Central memory CD8-positive, alpha-beta T cell (primary cell): ENCODE data around the gene GOLPH3L.
A peak's percentile ranks its signal among the peaks of the same experiment; 100 is the strongest.
"Not testable (repeated sequence)": the region's sequence is repeated elsewhere in the genome, so short reads cannot be mapped to it uniquely, and the experiment has no call there.

Experiments
- ATAC-seq: fragments of 150-1000 bp; cut with Tn5 transposase; replicated peaks from 2 replicates; pipeline ENCODE4 v1.10.0; 2022; ENCODE audit warnings: mild to moderate bottlenecking, moderate FRiP score, moderate number of reproducible peaks; ENCODE audit not compliant: poor library complexity, severe bottlenecking; ENCODE audit errors: extremely low read depth
- DNase-seq, 2 donors: peaks; one replicate each; pipeline ENCODE4 v3.0.0; 2021; ENCODE audit warnings: low spot score in 2 of 2
- H3K27ac Mint-ChIP-seq: one replicate; pipeline ENCODE4 v1.8.0; 2022; ENCODE audit warnings: low read depth, mild to moderate bottlenecking, moderate library complexity, mixed read lengths
- H3K27me3 Mint-ChIP-seq: one replicate; pipeline ENCODE4 v1.8.0; 2022; ENCODE audit warnings: mixed read lengths
- H3K36me3 Mint-ChIP-seq: one replicate; pipeline ENCODE4 v1.8.0; 2022; ENCODE audit warnings: mild to moderate bottlenecking, moderate library complexity, mixed read lengths; ENCODE audit not compliant: insufficient read depth
- H3K4me1 Mint-ChIP-seq: one replicate; pipeline ENCODE4 v1.8.0; 2022; ENCODE audit warnings: mixed read lengths
- H3K4me3 Mint-ChIP-seq: one replicate; pipeline ENCODE4 v1.8.0; 2022; ENCODE audit warnings: mild to moderate bottlenecking, moderate library complexity, mixed read lengths
- H3K9me3 Mint-ChIP-seq: one replicate; pipeline ENCODE4 v1.8.0; 2022; ENCODE audit warnings: mixed read lengths

The GOLPH3L gene

DNA sequence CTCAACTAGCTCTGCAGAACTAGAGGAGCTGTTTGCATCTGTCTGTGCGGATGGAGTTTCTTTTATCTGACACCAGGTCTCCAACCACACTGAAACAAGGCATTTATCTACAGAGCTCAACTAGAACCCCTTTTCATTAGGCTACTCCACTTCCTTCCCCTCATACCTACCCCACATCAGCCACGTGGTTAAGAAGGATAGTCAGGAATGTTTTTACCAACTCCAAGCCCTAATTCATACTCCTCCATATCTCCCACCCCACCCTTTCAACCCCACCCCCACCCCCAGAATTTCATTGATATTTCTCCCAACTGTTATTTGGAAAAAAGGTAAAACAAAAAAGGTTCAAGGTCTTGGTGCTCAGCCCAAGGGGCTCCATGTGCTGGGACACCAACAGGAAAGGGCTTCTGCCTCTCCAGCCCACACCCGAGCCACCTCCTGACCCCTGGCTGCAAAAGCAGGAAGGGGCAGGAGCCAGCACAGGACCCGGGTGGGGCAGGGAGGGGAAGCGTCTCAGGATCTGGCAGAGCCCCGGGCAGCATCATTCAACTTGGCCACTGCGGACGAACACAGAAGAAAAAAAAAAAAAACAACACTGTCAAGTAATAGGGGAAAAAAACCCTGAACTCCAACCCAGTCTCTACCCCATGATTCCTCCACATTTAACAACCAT lies 74.5 kb downstream of the GOLPH3L start:
- no peak for ATAC-seq

DNA sequence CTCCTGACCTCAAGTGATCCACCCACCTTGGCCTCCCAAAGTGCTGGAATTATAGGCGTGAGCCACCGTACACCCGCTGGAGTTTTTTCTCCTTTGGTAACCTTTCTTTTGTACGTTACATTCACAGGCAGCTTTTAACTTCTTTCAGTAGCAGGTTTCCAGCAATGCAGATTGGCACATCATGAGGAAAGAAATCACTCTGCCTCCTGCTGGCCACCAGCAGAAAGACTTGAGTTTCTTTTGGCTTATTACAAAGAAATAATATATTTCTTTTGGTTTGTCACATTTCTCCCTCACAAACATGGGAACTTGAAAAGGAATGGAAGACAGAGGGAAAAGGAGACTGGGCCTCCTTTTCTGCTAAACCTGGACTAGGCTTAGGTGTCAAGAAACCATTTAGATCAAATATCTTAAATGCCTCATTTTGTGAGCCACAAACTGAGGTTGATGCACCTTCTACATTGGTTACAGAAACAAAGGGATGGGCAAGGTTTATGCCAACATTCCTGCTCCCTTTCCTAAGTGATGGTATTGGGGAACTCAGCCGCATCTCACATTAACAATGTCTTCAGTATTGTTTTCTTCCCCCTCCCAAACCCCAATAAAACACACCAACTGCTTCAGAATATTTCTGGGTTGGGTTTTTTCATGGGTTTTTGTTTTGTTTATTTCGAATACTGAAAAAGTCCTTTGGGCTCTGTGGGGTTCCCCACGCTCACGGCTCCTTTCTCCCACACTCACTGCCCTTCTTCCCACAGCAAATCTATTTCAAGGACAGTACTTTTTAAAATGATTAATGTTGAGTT lies 75.3 kb downstream of the GOLPH3L start:
- peak in 1 of 2 donors; percentile 55 for DNase-seq

More for the DNA sequence above, 74.5 kb downstream of the GOLPH3L start:
- Mint-ChIP-seq H3K36me3 (peaks cover 61% of the 10 kb centered on the region), H3K9me3 (no peaks in the 10 kb centered on the region), H3K4me3 (no peak overlapping the region), H3K27me3 (no peaks in the 10 kb centered on the region), H3K4me1 (peaks cover 29% of the 10 kb centered on the region), H3K27ac (peak overlapping the region; percentile 89)
- no peak for DNase-seq

DNA sequence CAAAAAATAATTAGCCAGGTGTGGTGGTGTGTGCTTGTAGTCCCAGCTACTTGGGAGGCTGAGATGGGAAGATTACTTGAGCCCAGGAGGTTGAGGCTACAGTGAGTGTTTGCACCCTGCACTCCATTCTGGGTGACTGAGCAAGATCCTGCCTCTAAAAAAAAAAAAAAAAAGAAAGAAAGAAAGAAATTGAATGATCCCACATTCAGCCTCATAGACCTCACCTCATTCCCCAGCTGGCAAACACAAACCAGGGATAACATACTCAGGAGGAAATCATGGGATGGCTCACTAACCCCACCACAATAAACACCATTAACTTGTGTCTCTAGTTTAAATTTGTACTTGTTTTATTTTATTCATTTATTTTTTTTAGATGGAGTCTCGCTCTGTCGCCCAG lies 76.0 kb downstream of the GOLPH3L start:
- Mint-ChIP-seq H3K27me3 (no peaks in the 10 kb centered on the region), H3K4me1 (peaks cover 41% of the 10 kb centered on the region), H3K36me3 (peaks cover 59% of the 10 kb centered on the region), H3K9me3 (no peaks in the 10 kb centered on the region), H3K27ac (peak overlapping the region; percentile 89), H3K4me3 (no peak overlapping the region)
- DNase-seq: no peak
- ATAC-seq: no peak

More for the DNA sequence above, 75.3 kb downstream of the GOLPH3L start:
- Mint-ChIP-seq H3K27me3 (no peaks in the 10 kb centered on the region), H3K4me1 (peaks cover 35% of the 10 kb centered on the region), H3K9me3 (no peaks in the 10 kb centered on the region), H3K4me3 (no peak overlapping the region), H3K27ac (peak overlapping the region; percentile 89), H3K36me3 (peaks cover 62% of the 10 kb centered on the region)
- ATAC-seq: peak; percentile 62

DNA sequence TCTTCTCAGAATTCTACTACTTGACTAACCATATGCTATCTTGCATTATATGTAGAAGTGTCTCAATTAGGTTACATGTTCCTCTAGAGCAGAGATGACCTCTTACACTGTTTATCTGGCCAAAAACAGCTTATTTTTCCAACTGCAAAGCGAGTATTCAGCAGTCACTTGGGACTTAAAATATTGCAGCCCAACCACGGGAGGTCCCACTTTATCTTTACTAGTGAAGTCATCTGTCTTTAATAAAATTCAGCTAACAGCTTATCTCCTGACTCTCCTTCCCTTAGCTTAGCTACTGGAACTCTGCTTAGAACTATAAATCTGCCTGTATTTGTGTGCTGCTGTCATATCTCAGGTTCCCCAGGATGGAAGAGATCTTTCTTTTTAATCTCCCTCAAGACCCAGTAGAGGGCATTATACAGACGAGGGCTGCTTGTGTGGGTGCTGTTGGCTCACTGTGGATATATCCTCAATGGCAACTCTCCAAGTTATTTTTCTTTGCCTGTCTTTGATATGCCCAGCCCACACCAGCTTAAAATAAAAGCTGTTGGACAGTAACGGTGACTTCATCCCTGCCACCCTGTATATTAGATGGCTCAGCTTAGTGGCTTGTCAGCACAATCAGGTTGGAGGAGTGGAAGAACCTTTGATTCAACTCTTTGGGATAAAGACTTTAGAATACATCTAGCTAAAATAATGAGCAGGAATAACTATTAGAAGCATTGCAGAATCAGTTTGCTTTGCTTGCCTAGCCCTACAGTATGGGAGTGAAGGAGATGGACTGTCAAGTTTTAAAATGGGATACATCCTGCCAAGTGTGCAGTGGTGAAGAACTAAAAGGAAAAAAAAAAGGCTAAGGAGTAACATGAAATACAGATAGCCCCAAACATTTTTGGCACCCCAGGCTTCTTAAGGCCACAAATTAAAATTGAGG lies 77.1 kb downstream of the GOLPH3L start:
- ATAC-seq (no peak), DNase-seq (no peak)
- Mint-ChIP-seq H3K9me3 (no peaks in the 10 kb centered on the region), H3K36me3 (peaks cover 58% of the 10 kb centered on the region), H3K4me1 (peaks cover 48% of the 10 kb centered on the region), H3K27me3 (no peaks in the 10 kb centered on the region), H3K27ac (peak overlapping the region; percentile 89), H3K4me3 (no peak overlapping the region)

DNA sequence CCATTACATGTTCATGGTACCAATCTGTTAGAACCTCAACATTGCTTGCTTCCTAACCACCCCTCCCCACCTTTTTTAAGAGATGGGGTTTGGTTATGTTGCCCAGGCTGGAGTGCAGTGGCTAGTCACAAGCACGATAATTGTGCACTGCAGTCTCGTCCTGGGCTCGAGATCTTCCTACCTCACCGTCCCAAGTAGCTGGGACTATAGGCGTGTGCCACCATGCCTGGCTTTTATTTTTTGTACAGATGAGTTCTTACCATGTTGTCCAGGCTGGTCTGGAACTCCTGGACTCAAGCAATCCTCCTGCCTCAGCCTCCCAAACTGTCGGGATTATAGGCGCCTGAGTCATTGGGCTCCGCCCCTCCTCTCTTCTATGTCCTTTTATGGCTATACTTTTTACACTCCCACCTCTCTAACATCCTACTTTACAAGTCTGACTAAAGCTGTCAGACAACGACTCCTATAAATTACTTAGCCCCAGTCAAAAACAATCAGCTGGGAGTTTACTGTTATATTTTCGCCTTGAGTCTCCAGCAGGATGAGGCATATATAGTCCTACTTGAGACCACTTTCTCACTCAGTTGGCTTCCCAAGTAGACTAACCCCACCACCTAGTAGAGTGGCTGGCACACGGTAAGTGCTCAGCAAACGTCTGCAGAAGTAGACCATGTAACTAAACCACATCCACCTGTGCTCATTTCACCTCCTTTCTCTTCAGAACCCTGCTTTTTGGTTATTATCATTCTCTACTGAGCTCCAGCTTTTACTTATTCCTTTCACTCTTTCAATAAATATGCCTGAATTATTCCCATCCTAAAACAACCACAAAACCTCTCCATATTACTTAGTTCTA lies 81.4 kb downstream of the GOLPH3L start:
- peak; percentile 16 for ATAC-seq
- H3K4me3 Mint-ChIP-seq: peak overlapping the region; percentile 60
- peak in 1 of 2 donors; percentile 35 for DNase-seq
- no peaks in the 10 kb centered on the region for H3K9me3 Mint-ChIP-seq
- H3K4me1 Mint-ChIP-seq: peaks cover 66% of the 10 kb centered on the region
- peaks cover 47% of the 10 kb centered on the region for H3K36me3 Mint-ChIP-seq
- no peaks in the 10 kb centered on the region for H3K27me3 Mint-ChIP-seq
- H3K27ac Mint-ChIP-seq: peak overlapping the region; percentile 90

DNA sequence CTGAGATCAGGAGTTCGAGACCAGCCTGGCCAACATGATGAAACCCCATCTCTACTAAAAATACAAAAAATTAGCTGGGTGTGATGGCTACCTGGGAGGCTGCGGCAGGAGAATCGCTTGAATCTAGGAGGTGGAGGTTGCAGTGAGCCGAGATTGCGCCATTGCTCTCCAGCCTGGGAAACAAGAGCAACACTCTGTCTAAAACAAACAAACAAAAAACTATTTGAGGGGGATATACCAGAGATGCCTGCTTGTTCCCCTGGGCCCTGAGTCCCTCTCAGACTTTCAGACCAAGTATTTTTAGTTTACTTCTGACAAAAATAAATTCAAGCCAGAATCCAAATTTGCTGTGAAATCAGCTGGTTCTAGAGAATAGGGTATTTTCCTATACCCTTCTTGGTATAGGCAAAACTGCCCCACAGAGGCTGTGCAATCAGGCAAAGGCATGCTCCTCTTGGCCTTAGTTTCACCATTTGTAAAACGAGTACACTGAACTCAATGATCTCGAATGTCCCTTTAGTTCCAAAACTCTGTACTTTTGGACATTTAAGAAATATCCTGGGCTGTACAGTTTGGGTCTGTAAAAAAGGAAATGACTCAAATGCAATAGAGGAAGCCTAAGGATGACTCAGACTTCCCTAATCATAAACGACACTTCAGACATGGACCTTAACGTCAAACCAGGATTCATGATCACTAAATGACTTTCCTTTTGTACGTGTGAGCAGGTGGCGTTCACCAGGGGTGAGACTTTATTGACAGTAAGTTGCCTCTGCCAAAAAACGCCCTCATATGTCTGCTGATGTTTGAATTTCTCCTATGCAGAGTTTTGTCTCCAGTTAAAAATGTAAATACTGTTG lies 83.7 kb downstream of the GOLPH3L start:
- Mint-ChIP-seq H3K4me1 (peaks cover 54% of the 10 kb centered on the region), H3K9me3 (no peaks in the 10 kb centered on the region), H3K27ac (peak overlapping the region; percentile 90), H3K4me3 (peak overlapping the region; percentile 56), H3K36me3 (peaks cover 34% of the 10 kb centered on the region), H3K27me3 (no peaks in the 10 kb centered on the region)
- DNase-seq (peak in 1 of 2 donors; percentile 41), ATAC-seq (peak; percentile 25)

DNA sequence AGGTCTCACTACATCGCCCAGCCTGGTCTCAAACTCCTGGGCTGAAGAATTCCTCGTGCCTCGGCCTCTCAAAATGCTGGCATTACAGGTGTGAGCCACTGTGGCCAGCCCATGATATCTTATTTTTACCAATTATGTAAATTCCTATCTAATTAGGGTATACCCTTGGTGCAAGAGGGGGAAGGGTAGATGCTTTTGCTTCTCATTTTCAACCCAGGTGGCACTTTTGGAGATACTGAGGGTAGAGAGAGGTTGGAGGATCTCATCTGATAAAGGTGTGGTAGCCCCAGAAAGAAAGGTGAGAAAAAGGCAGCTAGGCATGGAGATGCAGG lies 85.0 kb downstream of the GOLPH3L start:
- peak overlapping the region; percentile 6 for H3K4me3 Mint-ChIP-seq
- H3K36me3 Mint-ChIP-seq: peaks cover 28% of the 10 kb centered on the region
- peaks cover 51% of the 10 kb centered on the region for H3K4me1 Mint-ChIP-seq
- DNase-seq: no peak
- peak overlapping the region; percentile 90 for H3K27ac Mint-ChIP-seq
- no peaks in the 10 kb centered on the region for H3K27me3 Mint-ChIP-seq
- ATAC-seq: no peak
- H3K9me3 Mint-ChIP-seq: no peaks in the 10 kb centered on the region

DNA sequence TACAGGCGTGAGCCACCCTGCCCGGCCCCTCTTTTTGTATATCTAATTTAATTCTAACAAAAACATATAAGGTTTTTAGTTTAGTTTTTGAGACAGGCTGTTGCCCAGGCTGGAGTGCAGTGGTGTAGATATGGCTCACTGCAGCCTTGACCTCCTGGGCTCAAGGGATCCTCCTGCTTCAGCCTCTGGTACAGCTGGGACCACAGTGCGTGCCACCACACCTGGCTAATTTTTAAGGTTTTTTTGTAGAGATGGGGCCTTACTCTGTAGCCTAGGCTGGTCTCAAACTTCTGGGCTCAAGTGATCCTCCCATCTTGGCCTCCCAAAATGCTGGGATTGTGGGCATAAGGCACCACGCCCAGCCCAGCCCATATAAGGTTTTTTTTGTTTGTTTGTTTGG lies 86.4 kb downstream of the GOLPH3L start:
- Mint-ChIP-seq H3K27ac (peak overlapping the region; percentile 90), H3K4me3 (no peak overlapping the region), H3K9me3 (no peaks in the 10 kb centered on the region), H3K27me3 (no peaks in the 10 kb centered on the region), H3K36me3 (peaks cover 18% of the 10 kb centered on the region), H3K4me1 (peaks cover 37% of the 10 kb centered on the region)
- ATAC-seq (no peak), DNase-seq (no peak)

DNA sequence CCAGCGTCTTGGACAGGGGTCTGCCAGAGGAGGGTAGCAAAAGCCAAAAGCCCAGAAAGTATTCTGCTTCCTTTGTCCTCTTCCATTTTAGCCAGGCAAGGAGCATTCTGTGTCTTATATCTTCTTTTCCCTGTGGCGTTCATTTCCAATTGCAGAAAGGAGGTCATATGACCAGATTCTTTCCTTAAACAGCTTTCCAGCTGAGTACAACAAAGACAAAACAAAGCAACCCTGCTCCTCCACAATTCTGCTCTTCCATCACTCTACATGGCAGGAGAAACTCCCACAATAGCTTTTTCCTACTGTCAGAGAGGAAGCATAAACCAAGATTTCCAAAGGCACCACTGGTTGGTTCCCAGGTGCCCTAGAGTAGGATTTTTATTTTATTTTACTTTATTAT lies 87.2 kb downstream of the GOLPH3L start:
- Mint-ChIP-seq H3K4me3 (no peak overlapping the region), H3K36me3 (peaks cover 14% of the 10 kb centered on the region), H3K4me1 (peaks cover 30% of the 10 kb centered on the region), H3K27ac (peak overlapping the region; percentile 90), H3K9me3 (no peaks in the 10 kb centered on the region), H3K27me3 (no peaks in the 10 kb centered on the region)
- no peak for ATAC-seq
- DNase-seq: no peak

DNA sequence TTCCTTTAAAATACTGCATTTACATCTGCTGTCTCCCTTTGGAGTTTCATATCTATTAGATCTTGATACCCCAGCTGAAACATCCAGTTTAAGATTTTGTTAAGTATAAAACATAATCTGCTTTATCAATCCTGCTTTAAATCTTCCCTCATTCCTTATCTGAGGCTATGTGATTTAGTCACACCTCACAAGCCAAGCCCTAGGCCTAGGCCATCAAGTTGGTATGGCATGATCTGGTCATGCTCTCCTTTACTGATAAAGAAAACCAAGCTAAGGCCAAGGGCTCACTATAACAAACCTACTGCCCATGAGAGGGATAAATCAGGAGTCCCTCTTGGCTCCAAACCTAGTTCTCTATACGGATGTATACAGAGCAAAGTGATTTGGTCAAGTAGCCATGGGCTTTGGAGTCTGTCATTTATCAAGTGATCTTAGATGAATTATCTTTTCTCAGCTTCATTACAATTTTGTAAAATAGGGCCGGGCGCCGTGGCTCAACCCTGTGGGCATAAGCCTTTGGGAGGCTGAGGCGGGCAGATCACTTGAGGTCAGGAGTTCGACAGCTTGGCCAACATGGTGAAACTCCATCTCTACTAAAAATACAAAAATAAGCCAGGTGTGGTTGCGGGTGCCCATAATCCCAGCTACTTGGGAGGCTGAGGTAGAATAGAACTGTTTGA lies 90.4 kb downstream of the GOLPH3L start:
- Mint-ChIP-seq H3K9me3 (no peaks in the 10 kb centered on the region), H3K36me3 (peaks cover 6% of the 10 kb centered on the region), H3K27me3 (no peaks in the 10 kb centered on the region), H3K4me1 (peaks cover 6% of the 10 kb centered on the region), H3K27ac (peak overlapping the region; percentile 26), H3K4me3 (no peak overlapping the region)
- DNase-seq: no peak
- ATAC-seq: no peak

DNA sequence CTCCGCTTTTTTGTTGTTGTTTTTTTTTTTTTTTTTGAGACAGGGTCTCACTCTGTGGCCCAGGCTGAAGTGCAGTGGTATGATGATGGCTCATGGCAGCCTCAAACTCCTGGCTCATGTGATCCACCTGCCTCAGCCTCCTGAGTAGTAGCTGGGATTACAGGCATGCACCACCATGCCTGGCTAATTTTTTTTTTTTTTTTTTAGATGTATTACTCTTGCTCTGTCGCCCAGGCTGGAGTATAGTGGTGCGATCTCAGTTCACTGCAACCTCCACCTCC lies 91.6 kb downstream of the GOLPH3L start:
- H3K4me1 Mint-ChIP-seq, H3K4me3 Mint-ChIP-seq, ATAC-seq, H3K36me3 Mint-ChIP-seq, H3K27ac Mint-ChIP-seq, DNase-seq, H3K9me3 Mint-ChIP-seq, H3K27me3 Mint-ChIP-seq: not testable (repeated sequence)
